B cell (primary cell): Measurements from ENCODE around the gene IGHMBP2. TPM values are rescaled to one million over a fixed set of nuclear protein-coding genes. Genes with fewer than 3 reads are reported as not detected.

Source experiments
- ATAC-seq: fragments of 200-7000 bp; cut with Tn5 transposase; one replicate; pipeline ENCODE4 v1.10.0; 2021; ENCODE audit warnings: low read depth, mild to moderate bottlenecking, moderate number of reproducible peaks, moderate library complexity
- CTCF ChIA-PET: fragments of 350-600 bp; sonication (Branson Sonifier 250); formaldehyde crosslinking; loops from one replicate; lab custom pipeline; 2021; ENCODE audit warnings: antibody characterized with exemption, inconsistent platforms; lab: Charles Lee
- POLR2A ChIA-PET: fragments of 350-600 bp; sonication (Branson Sonifier 250); formaldehyde crosslinking; loops from one replicate; lab custom pipeline; 2021; ENCODE audit warnings: antibody characterized with exemption; lab: Charles Lee
- DNase-seq: peaks from one replicate; pipeline ENCODE4 v3.0.0; 2013
- H2AFZ ChIP-seq: 2 replicates; pipeline ENCODE4 v1.6.1; 2012; ENCODE audit warnings: mild to moderate bottlenecking, low read depth, low read length; ENCODE audit not compliant: insufficient read depth, poor library complexity, severe bottlenecking
- H3K27ac ChIP-seq, 2 donors: 1 replicate in 1 of 2; 2 replicates in 1 of 2; pipeline ENCODE4 v1.5.1; 2012 to 2013; ENCODE audit warnings: low read length in 2 of 2, mild to moderate bottlenecking in 2 of 2, moderate library complexity in 1 of 2
- H3K27me3 ChIP-seq, 4 experiments: fragments of 200-600 bp in 1 of 4; sonication (generic) in 1 of 4; replicated peaks in 1 of 4; 1 replicate in 2 of 4; 2 replicates in 2 of 4; pipeline versions ENCODE4 v1.6.1 to v1.7.0; 2013 to 2016; ENCODE audit warnings: low read length in 3 of 4, mild to moderate bottlenecking in 2 of 4, mixed read lengths in 1 of 4, moderate library complexity in 1 of 4; ENCODE audit not compliant: insufficient read depth in 4 of 4, control insufficient read depth in 3 of 4; ENCODE audit errors: control extremely low read depth in 1 of 4
- H3K36me3 ChIP-seq, 2 experiments: replicated peaks in 1 of 2; 1 replicate in 1 of 2; 2 replicates in 1 of 2; pipeline versions ENCODE4 v1.6.1 to v1.7.1; 2013; ENCODE audit warnings: low read length in 1 of 2; ENCODE audit not compliant: insufficient read depth in 2 of 2, control insufficient read depth in 1 of 2; ENCODE audit errors: control extremely low read depth in 1 of 2, extremely low read depth in 1 of 2
- H3K4me1 ChIP-seq, 2 donors: fragments of 200-600 bp in 1 of 2; sonication (generic) in 1 of 2; 1 replicate in 1 of 2; 2 replicates in 1 of 2; pipeline versions ENCODE4 v1.5.1 to v1.6.1; 2013 to 2017; ENCODE audit warnings: low read length in 2 of 2; ENCODE audit not compliant: control insufficient read depth in 2 of 2, insufficient read depth in 2 of 2
- H3K4me2 ChIP-seq: replicated peaks from 2 replicates; pipeline ENCODE3; 2012; ENCODE audit warnings: mild to moderate bottlenecking, low read depth, low read length; ENCODE audit not compliant: poor library complexity, severe bottlenecking
- H3K4me3 ChIP-seq, 5 experiments: fragments of 200-600 bp in 1 of 5; sonication (generic) in 1 of 5; 1 replicate in 3 of 5; 2 replicates in 2 of 5; pipeline versions ENCODE4 v1.5.1 to v1.7.0; 2011 to 2016; ENCODE audit warnings: low read length in 4 of 5, mild to moderate bottlenecking in 4 of 5, low read depth in 2 of 5, control low read depth in 1 of 5, moderate library complexity in 1 of 5; ENCODE audit not compliant: insufficient read depth in 1 of 5; ENCODE audit errors: control extremely low read depth in 1 of 5, extremely low read depth in 1 of 5
- H3K79me2 ChIP-seq: fragments of 200-600 bp; sonication (generic); one replicate; pipeline ENCODE4 v1.6.0; 2016; ENCODE audit warnings: low read length; ENCODE audit not compliant: control insufficient read depth, insufficient read depth
- H3K9ac ChIP-seq: fragments of 200-600 bp; sonication (generic); 2 replicates; pipeline ENCODE4 v1.6.1; 2017; ENCODE audit warnings: mild to moderate bottlenecking, low read length, moderate library complexity
- H3K9me3 ChIP-seq, 3 donors: one replicate each; pipeline versions ENCODE4 v1.6.1 to v1.7.1; 2013; ENCODE audit warnings: low read length in 2 of 3; ENCODE audit not compliant: control insufficient read depth in 2 of 3, insufficient read depth in 1 of 3; ENCODE audit errors: control extremely low read depth in 1 of 3
- H4K20me1 ChIP-seq: 2 replicates; pipeline ENCODE4 v1.6.0; 2012; ENCODE audit warnings: mild to moderate bottlenecking, low read length; ENCODE audit not compliant: insufficient read depth, control insufficient read depth, poor library complexity, severe bottlenecking
- H3K27ac Mint-ChIP-seq: one replicate; pipeline ENCODE4 v1.8.0; 2021; ENCODE audit warnings: mixed read lengths
- H3K27me3 Mint-ChIP-seq: one replicate; pipeline ENCODE4 v1.8.0; 2021; ENCODE audit warnings: mixed read lengths
- H3K4me1 Mint-ChIP-seq: one replicate; pipeline ENCODE4 v1.8.0; 2021; ENCODE audit warnings: mixed read lengths
- H3K4me3 Mint-ChIP-seq: one replicate; pipeline ENCODE4 v1.8.0; 2021; ENCODE audit warnings: mixed read lengths
- H3K9me3 Mint-ChIP-seq: one replicate; pipeline ENCODE4 v1.8.0; 2022; ENCODE audit warnings: mixed read lengths; ENCODE audit not compliant: insufficient read depth
- EZH2 ChIP-seq: IDR thresholded peaks from 2 replicates; pipeline ENCODE4 v1.6.1; 2012; ENCODE audit warnings: borderline replicate concordance, low read depth, mild to moderate bottlenecking, moderate library complexity, low read length; ENCODE audit not compliant: insufficient read depth, poor library complexity, severe bottlenecking
- WGBS: methylation state at CpG from one replicate; pipeline ENCODE4 v1.1.5; 2013; ENCODE audit warnings: missing lambda C conversion rate; ENCODE audit not compliant: insufficient coverage; 5-methylcytosine and 5-hydroxymethylcytosine counted together
- intact Hi-C: fragments of 100-400 bp; cut with micrococcal nuclease; formaldehyde crosslinking; loops from one replicate; pipeline ENCODE4 v1.10.0; 2022
- polyA plus RNA-seq: library from polyadenylated mRNA; depleted of rRNA; stranded (reverse); fragments of >200 nt; gene quantifications from 2 replicates; pipeline ENCODE4 v1.2.3, GENCODE V29; 2012
- total RNA-seq, 2 donors: library from RNA; stranded (reverse); fragments of 120-200 nt in 1 of 2; gene quantifications; 1 replicate in 1 of 2; 2 replicates in 1 of 2; pipeline versions ENCODE4 v1.2.3 to v1.2.4, GENCODE V29; 2013 to 2022
- TF ChIP-seq, protein P1 (sequence below): fragments of 200-600 bp; IDR thresholded peaks from one replicate; pipeline ENCODE4 v1.8.0; 2022; ENCODE audit warnings: antibody characterized with exemption, mild to moderate bottlenecking

Gene IGHMBP2
- total and polyA plus RNA-seq, 2 donors (not counting 1 experiment from before 2014, with no cell fraction given): 41.4 to 42.9 TPM

DNA sequence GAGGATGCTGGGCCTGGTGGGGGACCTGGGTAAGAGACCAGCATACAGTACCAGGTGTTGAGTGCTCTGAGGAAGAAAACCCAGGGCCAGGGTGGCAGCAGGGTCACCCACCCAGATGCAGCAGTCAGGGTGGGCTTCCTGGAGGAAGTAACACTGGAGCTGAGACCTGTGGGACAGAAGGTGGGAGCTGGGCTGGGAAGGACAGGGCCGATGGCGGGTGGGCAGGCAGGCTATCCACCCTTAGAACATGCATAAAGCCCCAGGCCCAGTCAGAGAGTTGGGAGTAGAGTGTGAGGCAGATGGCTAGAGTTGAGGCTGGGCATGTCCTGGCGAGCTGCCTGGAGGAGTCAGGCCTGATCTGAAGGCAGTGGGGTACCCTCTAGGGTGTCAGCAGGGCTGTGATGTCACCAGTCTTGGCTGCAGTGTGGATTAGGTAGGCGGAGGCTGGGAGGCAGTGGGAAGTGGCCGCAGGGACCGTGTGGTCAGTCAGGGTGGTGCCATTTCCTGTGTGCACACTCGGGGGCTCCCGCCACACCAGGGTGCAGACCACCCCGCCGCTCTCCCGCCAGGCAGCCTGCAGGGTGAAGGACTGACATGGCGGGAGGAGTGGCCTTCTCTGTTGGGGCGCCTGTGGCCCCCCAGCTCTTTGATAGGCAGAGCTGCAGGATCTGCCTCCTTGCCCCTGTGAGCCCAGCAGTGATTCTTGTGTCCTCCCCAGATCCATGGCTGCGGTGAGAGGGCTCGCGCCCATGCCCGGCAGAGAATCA lies 35.3 kb downstream of the IGHMBP2 start:
- 85% methylated on average over 15 of the region's 17 CpGs for WGBS
- Mint-ChIP-seq H3K27me3 (no peaks in the 10 kb centered on the region), H3K4me1 (no peaks in the 10 kb centered on the region), H3K4me3 (no peak overlapping the region), H3K27ac (no peak overlapping the region), H3K9me3 (no peaks in the 10 kb centered on the region)
- peaks cover 0 to 45% of the 10 kb centered on the region in 2 experiments for H3K36me3 ChIP-seq
- POLR2A ChIA-PET: no interaction called here
- H3K4me2 ChIP-seq: no peak overlapping the region
- no peaks in the 10 kb centered on the region for H4K20me1 ChIP-seq
- H3K27me3 ChIP-seq: no peaks in the 10 kb centered on the region
- CTCF ChIA-PET: no interaction called here
- H3K4me3 ChIP-seq: no peak overlapping the region
- no peaks in the 10 kb centered on the region for H3K4me1 ChIP-seq
- DNase-seq: no peak
- no peak overlapping the region for H2AFZ ChIP-seq
- intact Hi-C loops: no loop called here
- no peak overlapping the region for H3K27ac ChIP-seq
- ATAC-seq: no peak
- no peak for TF ChIP-seq EZH2
- TF ChIP-seq, protein P1, sequence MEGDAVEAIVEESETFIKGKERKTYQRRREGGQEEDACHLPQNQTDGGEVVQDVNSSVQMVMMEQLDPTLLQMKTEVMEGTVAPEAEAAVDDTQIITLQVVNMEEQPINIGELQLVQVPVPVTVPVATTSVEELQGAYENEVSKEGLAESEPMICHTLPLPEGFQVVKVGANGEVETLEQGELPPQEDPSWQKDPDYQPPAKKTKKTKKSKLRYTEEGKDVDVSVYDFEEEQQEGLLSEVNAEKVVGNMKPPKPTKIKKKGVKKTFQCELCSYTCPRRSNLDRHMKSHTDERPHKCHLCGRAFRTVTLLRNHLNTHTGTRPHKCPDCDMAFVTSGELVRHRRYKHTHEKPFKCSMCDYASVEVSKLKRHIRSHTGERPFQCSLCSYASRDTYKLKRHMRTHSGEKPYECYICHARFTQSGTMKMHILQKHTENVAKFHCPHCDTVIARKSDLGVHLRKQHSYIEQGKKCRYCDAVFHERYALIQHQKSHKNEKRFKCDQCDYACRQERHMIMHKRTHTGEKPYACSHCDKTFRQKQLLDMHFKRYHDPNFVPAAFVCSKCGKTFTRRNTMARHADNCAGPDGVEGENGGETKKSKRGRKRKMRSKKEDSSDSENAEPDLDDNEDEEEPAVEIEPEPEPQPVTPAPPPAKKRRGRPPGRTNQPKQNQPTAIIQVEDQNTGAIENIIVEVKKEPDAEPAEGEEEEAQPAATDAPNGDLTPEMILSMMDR: no peak
- H3K79me2 ChIP-seq: no peaks in the 10 kb centered on the region
- no peak overlapping the region for H3K9ac ChIP-seq
- no peaks in the 10 kb centered on the region for H3K9me3 ChIP-seq
